Activated CD8-positive, alpha-beta memory T cell treated with anti-CD3 and anti-CD28 coated beads, Interleukin-2, amount 10 ng/mL, durations not matched to agents 7 days and 5 days (primary cell): Measurements from ENCODE around the gene KSR1. TPM values are rescaled to one million over a fixed set of nuclear protein-coding genes. Genes with fewer than 3 reads are reported as not detected.
A peak's percentile ranks its signal among the peaks of the same experiment; 100 is the strongest.

Experiments used
- ATAC-seq: fragments of 150-1000 bp; cut with Tn5 transposase; one replicate; pipeline ENCODE4 v1.10.0; 2021; ENCODE audit warnings: moderate library complexity
- CTCF ChIA-PET: fragments of 350-600 bp; sonication (Branson Sonifier 250); formaldehyde crosslinking; loops from one replicate; lab custom pipeline; 2021; ENCODE audit warnings: antibody characterized with exemption; lab: Charles Lee
- DNase-seq: peaks from one replicate; pipeline ENCODE4 v3.0.0-alpha.2; 2020
- H3K27ac Mint-ChIP-seq: one replicate; pipeline ENCODE4 v1.8.0; 2021; ENCODE audit warnings: mild to moderate bottlenecking, mixed read lengths
- H3K27me3 Mint-ChIP-seq: one replicate; pipeline ENCODE4 v1.8.0; 2021; ENCODE audit warnings: mixed read lengths
- H3K36me3 Mint-ChIP-seq: one replicate; pipeline ENCODE4 v1.8.0; 2021; ENCODE audit warnings: mild to moderate bottlenecking, mixed read lengths
- H3K4me1 Mint-ChIP-seq: one replicate; pipeline ENCODE4 v1.8.0; 2021; ENCODE audit warnings: mixed read lengths
- H3K4me3 Mint-ChIP-seq: one replicate; pipeline ENCODE4 v1.8.0; 2021; ENCODE audit warnings: mild to moderate bottlenecking, moderate library complexity, mixed read lengths
- H3K9me3 Mint-ChIP-seq: one replicate; pipeline ENCODE4 v1.8.0; 2022; ENCODE audit warnings: low read depth, mixed read lengths
- total RNA-seq, 2 experiments: library from RNA; stranded (reverse); gene quantifications; one replicate each; pipeline ENCODE4 v1.2.3, GENCODE V29; 2021

Gene KSR1
- total RNA-seq, 2 experiments from 2014 or later = 56.6 to 70.4 TPM

DNA sequence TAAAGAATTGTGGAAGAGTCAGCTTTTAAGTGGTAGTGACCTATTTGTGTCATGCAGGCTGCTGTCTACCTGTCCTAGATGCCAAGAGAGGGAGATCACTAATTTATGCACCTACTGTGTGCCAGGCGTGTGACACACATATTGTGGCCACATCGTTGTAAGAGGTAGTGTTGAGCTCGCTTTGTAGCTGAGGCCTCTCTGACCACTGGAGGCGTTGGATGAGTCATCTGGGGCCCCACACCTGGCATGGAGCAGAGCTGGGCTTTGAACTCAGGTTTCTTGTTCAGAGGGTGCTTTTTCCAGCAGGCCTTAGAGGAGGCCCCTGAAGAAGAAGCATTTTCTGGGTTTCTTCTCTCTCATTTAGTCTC, 122.5 kb downstream of the KSR1 start:
- DNase-seq (peak; percentile 86), ATAC-seq (peak; percentile 78)
- peaks cover 81% of the 10 kb centered on the region for H3K4me1 Mint-ChIP-seq
- peak overlapping the region; percentile 88 for H3K27ac Mint-ChIP-seq
- no peaks in the 10 kb centered on the region for H3K27me3 Mint-ChIP-seq
- H3K9me3 Mint-ChIP-seq = no peaks in the 10 kb centered on the region
- H3K36me3 Mint-ChIP-seq = peaks cover 22% of the 10 kb centered on the region
- H3K4me3 Mint-ChIP-seq = peak overlapping the region; percentile 29
- CTCF ChIA-PET = interaction anchor here (0.9 to 4.9 kb wide), 9 partner anchors 10 to 284 kb away, joined by 3 to 48 read pairs (median 7); partner anchors contain the start of genes KSR1 and WSB1

DNA sequence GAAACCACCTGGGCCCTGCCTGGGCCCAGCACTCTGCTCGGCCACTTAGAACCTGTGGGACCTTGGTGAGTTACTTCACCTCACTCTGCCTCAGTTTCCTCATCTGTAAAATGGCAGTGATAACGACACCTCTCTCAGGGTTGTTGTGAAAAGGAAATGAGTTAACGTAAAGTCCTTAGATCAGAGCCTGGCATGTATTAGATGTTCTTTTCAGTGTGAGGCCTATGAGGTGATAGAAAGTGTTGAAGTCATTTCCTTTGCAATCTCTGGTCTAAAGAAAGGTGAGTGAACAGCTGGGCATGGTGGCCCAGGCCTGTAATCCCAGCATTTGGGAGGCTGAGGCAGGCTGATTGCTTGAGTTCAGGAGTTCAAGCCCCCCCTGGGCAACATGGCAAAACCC, 123.1 kb downstream of the KSR1 start:
- peak overlapping the region; percentile 29 for H3K4me3 Mint-ChIP-seq
- peak; percentile 38 for ATAC-seq
- H3K4me1 Mint-ChIP-seq = peaks cover 75% of the 10 kb centered on the region
- H3K27me3 Mint-ChIP-seq = no peaks in the 10 kb centered on the region
- H3K27ac Mint-ChIP-seq = peak overlapping the region; percentile 88
- H3K36me3 Mint-ChIP-seq = peaks cover 17% of the 10 kb centered on the region
- CTCF ChIA-PET = interaction anchor here (0.9 to 4.9 kb wide), 13 partner anchors 10 to 285 kb away, joined by 3 to 48 read pairs (median 7); partner anchors contain the start of genes KSR1 and WSB1
- no peaks in the 10 kb centered on the region for H3K9me3 Mint-ChIP-seq
- DNase-seq = no peak

GRCh38 chr17:27579897-27580321, 123.7 kb downstream of the KSR1 start:
- peak; percentile 67 for DNase-seq
- no peaks in the 10 kb centered on the region for H3K9me3 Mint-ChIP-seq
- ATAC-seq = peak; percentile 50
- no peak overlapping the region for H3K4me3 Mint-ChIP-seq
- CTCF ChIA-PET = interaction anchor here (0.9 to 4.9 kb wide), 11 partner anchors 11 to 285 kb away, joined by 3 to 48 read pairs (median 5); partner anchors contain the start of genes KSR1 and WSB1
- peaks cover 69% of the 10 kb centered on the region for H3K4me1 Mint-ChIP-seq
- H3K36me3 Mint-ChIP-seq = peaks cover 12% of the 10 kb centered on the region
- no peaks in the 10 kb centered on the region for H3K27me3 Mint-ChIP-seq
- peak overlapping the region; percentile 88 for H3K27ac Mint-ChIP-seq

DNA sequence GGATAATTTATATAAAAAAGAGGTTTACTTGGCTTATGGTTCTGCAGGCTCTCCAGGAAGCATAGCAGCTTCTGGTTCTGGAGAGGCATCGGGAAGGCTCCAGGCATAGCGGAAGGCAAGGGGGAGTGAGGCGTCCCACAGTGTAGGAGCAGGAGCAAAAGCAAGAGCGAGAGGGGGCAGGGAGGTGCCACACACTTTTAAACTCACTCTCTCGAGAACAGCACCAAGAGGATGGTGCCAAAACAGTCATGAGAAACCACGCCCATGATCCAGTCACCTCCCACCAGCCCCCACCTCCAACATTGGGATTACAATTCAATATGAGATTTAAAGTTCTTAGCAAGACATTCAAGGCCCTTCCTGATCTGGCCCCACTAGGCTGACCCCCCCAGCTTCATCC, 124.8 kb downstream of the KSR1 start:
- peaks cover 8% of the 10 kb centered on the region for H3K36me3 Mint-ChIP-seq
- no peaks in the 10 kb centered on the region for H3K9me3 Mint-ChIP-seq
- ATAC-seq (no peak), DNase-seq (no peak)
- no peak overlapping the region for H3K27ac Mint-ChIP-seq
- H3K27me3 Mint-ChIP-seq = no peaks in the 10 kb centered on the region
- CTCF ChIA-PET = interaction anchor here (1.7 to 4.9 kb wide), 4 partner anchors 12 to 36 kb away, joined by 5 to 48 read pairs (median 8); no protein-coding TSS in a partner anchor
- H3K4me1 Mint-ChIP-seq = peaks cover 58% of the 10 kb centered on the region
- no peak overlapping the region for H3K4me3 Mint-ChIP-seq

GRCh38 chr17:27582696-27583095, 126.4 kb downstream of the KSR1 start:
- Mint-ChIP-seq H3K27me3 (no peaks in the 10 kb centered on the region), H3K36me3 (peaks cover 7% of the 10 kb centered on the region), H3K4me3 (no peak overlapping the region), H3K27ac (no peak overlapping the region), H3K4me1 (peaks cover 44% of the 10 kb centered on the region), H3K9me3 (no peaks in the 10 kb centered on the region)
- CTCF ChIA-PET = interaction anchor here (0.8 to 1.2 kb wide), 3 partner anchors 17 to 229 kb away, joined by 3 to 5 read pairs (median 3); no protein-coding TSS in a partner anchor
- DNase-seq (no peak), ATAC-seq (no peak)

GRCh38 chr17:27585153-27585681, 129.0 kb downstream of the KSR1 start:
- Mint-ChIP-seq H3K4me3 (no peak overlapping the region), H3K4me1 (peaks cover 20% of the 10 kb centered on the region), H3K27me3 (no peaks in the 10 kb centered on the region), H3K36me3 (peaks cover 3% of the 10 kb centered on the region), H3K27ac (no peak overlapping the region), H3K9me3 (no peaks in the 10 kb centered on the region)
- ATAC-seq = no peak
- CTCF ChIA-PET = interaction anchor here (1.1 to 5.8 kb wide), 2 partner anchors 10 to 16 kb away, joined by 3 to 41 read pairs; no protein-coding TSS in a partner anchor
- no peak for DNase-seq

- DNase-seq (no peak), ATAC-seq (no peak)
- H3K27me3 Mint-ChIP-seq = no peaks in the 10 kb centered on the region
- H3K36me3 Mint-ChIP-seq = peaks cover 3% of the 10 kb centered on the region
- H3K9me3 Mint-ChIP-seq = no peaks in the 10 kb centered on the region
- CTCF ChIA-PET = interaction anchor here (1.1 to 5.8 kb wide), 2 partner anchors 11 to 15 kb away, joined by 3 to 41 read pairs; no protein-coding TSS in a partner anchor
- H3K4me3 Mint-ChIP-seq = no peak overlapping the region
- H3K4me1 Mint-ChIP-seq = peaks cover 15% of the 10 kb centered on the region
- no peak overlapping the region for H3K27ac Mint-ChIP-seq
These were observed 129.5 kb downstream of the KSR1 start for GRCh38 chr17:27585792-27586191.

- Mint-ChIP-seq H3K4me3 (no peak overlapping the region), H3K4me1 (peaks cover 11% of the 10 kb centered on the region), H3K36me3 (peaks cover 3% of the 10 kb centered on the region), H3K27ac (no peak overlapping the region), H3K9me3 (no peaks in the 10 kb centered on the region), H3K27me3 (no peaks in the 10 kb centered on the region)
- CTCF ChIA-PET = interaction anchor here (1.1 to 5.8 kb wide), 3 partner anchors 11 to 18 kb away, joined by 3 to 41 read pairs (median 4); no protein-coding TSS in a partner anchor
- DNase-seq (no peak), ATAC-seq (no peak)
These were observed 130.0 kb downstream of the KSR1 start for GRCh38 chr17:27586203-27586721.

DNA sequence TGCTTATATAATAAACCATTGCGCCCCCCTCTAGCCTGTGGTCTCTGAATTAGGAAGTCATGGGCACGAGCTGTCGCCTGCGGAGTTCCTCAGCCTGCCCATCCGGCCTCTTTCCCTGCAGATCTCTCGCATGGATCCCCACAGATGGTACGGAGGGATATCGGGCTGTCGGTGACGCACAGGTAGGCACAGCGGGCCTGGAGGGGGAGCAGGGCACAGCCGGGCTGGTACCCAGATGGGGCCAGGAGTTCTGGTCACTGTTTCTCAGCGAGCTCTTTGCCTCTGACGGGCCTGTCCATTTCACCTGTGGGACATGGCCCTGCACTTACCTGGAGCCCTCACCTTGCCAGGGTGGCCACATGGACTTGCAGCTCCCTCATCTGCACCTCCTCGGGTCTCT, 132.1 kb downstream of the KSR1 start:
- no peaks in the 10 kb centered on the region for H3K9me3 Mint-ChIP-seq
- H3K27me3 Mint-ChIP-seq = no peaks in the 10 kb centered on the region
- no peak for ATAC-seq
- H3K4me1 Mint-ChIP-seq = no peaks in the 10 kb centered on the region
- H3K27ac Mint-ChIP-seq = no peak overlapping the region
- no peak for DNase-seq
- CTCF ChIA-PET = interaction anchor here (0.8 to 5.8 kb wide), 3 partner anchors 13 to 234 kb away, joined by 3 to 41 read pairs (median 4); no protein-coding TSS in a partner anchor
- H3K36me3 Mint-ChIP-seq = no peaks in the 10 kb centered on the region
- no peak overlapping the region for H3K4me3 Mint-ChIP-seq

DNA sequence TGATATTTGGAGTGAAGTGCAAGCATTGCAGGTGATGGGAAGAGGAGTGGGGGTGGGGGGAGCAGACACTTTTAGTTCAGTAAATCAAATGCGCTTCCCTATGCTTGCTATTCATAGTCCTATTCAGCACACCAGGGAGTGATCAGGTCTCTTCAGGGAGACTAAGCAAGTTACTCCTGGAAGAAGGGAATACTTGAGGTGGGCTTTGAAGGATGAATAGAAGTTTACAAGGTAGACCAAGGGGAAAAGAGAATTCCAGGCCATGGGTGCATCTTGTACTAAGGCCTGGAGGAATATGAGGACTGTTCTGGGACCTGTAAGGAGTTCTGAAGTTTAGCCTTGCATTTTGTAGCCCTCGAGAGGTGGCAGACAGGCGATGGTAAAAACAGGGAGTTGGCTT, 134.6 kb downstream of the KSR1 start:
- Mint-ChIP-seq H3K36me3 (peaks cover 6% of the 10 kb centered on the region), H3K4me1 (peaks cover 10% of the 10 kb centered on the region), H3K27me3 (no peaks in the 10 kb centered on the region), H3K9me3 (no peaks in the 10 kb centered on the region), H3K27ac (no peak overlapping the region), H3K4me3 (no peak overlapping the region)
- CTCF ChIA-PET = interaction anchor here (0.9 kb wide), 1 partner anchor 236 kb away, joined by 3 read pairs; no protein-coding TSS in a partner anchor
- no peak for ATAC-seq
- no peak for DNase-seq

GRCh38 chr17:27591986-27592385, 135.7 kb downstream of the KSR1 start:
- CTCF ChIA-PET = interaction anchor here (0.7 to 1.2 kb wide), 4 partner anchors 8 to 341 kb away, joined by 3 to 4 read pairs (median 3); no protein-coding TSS in a partner anchor

GRCh38 chr17:27593232-27593856, 137.1 kb downstream of the KSR1 start:
- CTCF ChIA-PET = interaction anchor here (0.7 to 1.3 kb wide), 4 partner anchors 15 to 299 kb away, joined by 3 read pairs; no protein-coding TSS in a partner anchor
- H3K4me3 Mint-ChIP-seq = no peak overlapping the region
- ATAC-seq = no peak

More at GRCh38 chr17:27591986-27592385, 135.7 kb downstream of the KSR1 start:
- Mint-ChIP-seq H3K27ac (no peak overlapping the region), H3K27me3 (no peaks in the 10 kb centered on the region), H3K4me1 (peaks cover 11% of the 10 kb centered on the region), H3K4me3 (no peak overlapping the region), H3K36me3 (peaks cover 8% of the 10 kb centered on the region), H3K9me3 (no peaks in the 10 kb centered on the region)
- ATAC-seq (no peak), DNase-seq (no peak)

DNA sequence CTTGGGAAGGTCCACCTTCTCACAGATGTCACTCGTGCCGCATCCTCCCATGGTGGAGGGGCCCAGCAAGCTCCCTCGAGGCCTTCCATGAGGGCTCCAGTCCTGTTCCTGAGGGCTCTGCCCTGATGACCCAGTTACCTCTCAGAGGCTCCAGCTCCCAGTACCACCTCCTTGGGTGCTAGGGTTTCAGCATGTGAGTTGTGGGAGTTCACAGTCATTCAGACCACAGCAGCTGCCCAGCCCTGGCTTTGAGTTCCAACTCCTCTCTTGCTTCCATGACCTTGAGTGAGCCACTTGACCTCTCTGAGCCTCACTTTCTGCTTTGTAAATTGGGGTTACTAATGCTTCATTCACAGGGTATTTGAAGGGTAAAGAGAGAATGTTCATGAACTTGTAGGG, 137.6 kb downstream of the KSR1 start:
- CTCF ChIA-PET = interaction anchor here (1.2 to 1.3 kb wide), 2 partner anchors 16 to 299 kb away, joined by 3 read pairs; no protein-coding TSS in a partner anchor
- no peak for ATAC-seq
- Mint-ChIP-seq H3K9me3 (no peaks in the 10 kb centered on the region), H3K4me3 (no peak overlapping the region), H3K27ac (no peak overlapping the region), H3K36me3 (peaks cover 8% of the 10 kb centered on the region), H3K27me3 (no peaks in the 10 kb centered on the region), H3K4me1 (peaks cover 11% of the 10 kb centered on the region)
- DNase-seq = no peak

More at GRCh38 chr17:27593232-27593856, 137.1 kb downstream of the KSR1 start:
- H3K27ac Mint-ChIP-seq = peak overlapping the region; percentile 31
- H3K9me3 Mint-ChIP-seq = no peaks in the 10 kb centered on the region
- peaks cover 11% of the 10 kb centered on the region for H3K4me1 Mint-ChIP-seq
- DNase-seq = no peak
- H3K27me3 Mint-ChIP-seq = no peaks in the 10 kb centered on the region
- peaks cover 8% of the 10 kb centered on the region for H3K36me3 Mint-ChIP-seq
